WTC11 (cell line): ENCODE measurements around the gene MALL.
"Not testable (repeated sequence)": the region's sequence is repeated elsewhere in the genome, so short reads cannot be mapped to it uniquely, and the experiment has no call there.

ENCODE experiments used
- CTCF ChIP-seq: fragments of 200-600 bp; IDR thresholded peaks from 2 replicates; pipeline ENCODE4 v1.8.0; 2022; ENCODE audit warnings: antibody characterized with exemption
- ERG ChIP-seq: fragments of 250-450 bp; sonication (Bioruptor Pico); IDR thresholded peaks from 2 replicates; pipeline ENCODE4 v1.8.0; 2021; ENCODE audit warnings: mild to moderate bottlenecking
- NFYB ChIP-seq: sonication (generic); formaldehyde crosslinking; conservative IDR thresholded peaks from 2 replicates; pipeline ENCODE4 v1.8.0; 2022; ENCODE audit warnings: low read depth, missing genetic modification reagents

GRCh38 chr2:110034935-110035334, 80.7 kb downstream of the MALL start:
- not testable (repeated sequence) for TF ChIP-seq NFYB (CRISPR knock-in tag); ERG; CTCF
